GM23338 (cell line): ENCODE results near the gene ELMO2. TPM values are rescaled to one million over a fixed set of nuclear protein-coding genes. Genes with fewer than 3 reads are reported as not detected.

Experiments used
- ATAC-seq: fragments of 200-7000 bp; cut with Tn5 transposase; 3 replicates; pipeline ENCODE4 v1.9.1; 2020
- DNase-seq: peaks from one replicate; pipeline ENCODE4 v3.0.0-alpha.2; 2015; ENCODE audit warnings: low spot score
- H2AFZ ChIP-seq: fragments of 200-600 bp; sonication (generic); 2 replicates; pipeline ENCODE4 v1.8.0; 2016; ENCODE audit warnings: antibody characterized with exemption, mild to moderate bottlenecking, moderate library complexity
- H3F3A ChIP-seq: fragments of 200-600 bp; sonication (generic); replicated peaks from 2 replicates; pipeline ENCODE4 v1.8.0; 2017; ENCODE audit warnings: antibody characterized with exemption, mixed run types, low read depth
- H3K27ac ChIP-seq: fragments of 200-600 bp; sonication (generic); 2 replicates; pipeline ENCODE4 v1.6.1; 2016; ENCODE audit warnings: low read depth
- H3K27me3 ChIP-seq: fragments of 200-600 bp; sonication (generic); 2 replicates; pipeline ENCODE4 v1.8.0; 2016; ENCODE audit warnings: mild to moderate bottlenecking, mixed run types, moderate library complexity; ENCODE audit not compliant: insufficient read depth
- H3K36me3 ChIP-seq: fragments of 200-600 bp; sonication (generic); 2 replicates; pipeline ENCODE4 v1.8.0; 2016; ENCODE audit warnings: mild to moderate bottlenecking; ENCODE audit not compliant: insufficient read depth
- H3K4me1 ChIP-seq: fragments of 200-600 bp; sonication (generic); 2 replicates; pipeline ENCODE4 v1.8.0; 2016; ENCODE audit warnings: mild to moderate bottlenecking, moderate library complexity; ENCODE audit not compliant: insufficient read depth
- H3K4me2 ChIP-seq: fragments of 200-600 bp; sonication (generic); 2 replicates; pipeline ENCODE4 v1.7.1; 2017; ENCODE audit warnings: mixed run types
- H3K4me3 ChIP-seq: fragments of 200-600 bp; sonication (generic); 2 replicates; pipeline ENCODE4 v1.6.1; 2016; ENCODE audit warnings: mixed run types
- H3K79me2 ChIP-seq: fragments of 200-600 bp; sonication (generic); replicated peaks from 2 replicates; pipeline ENCODE4 v1.8.0; 2017; ENCODE audit warnings: mild to moderate bottlenecking; ENCODE audit not compliant: insufficient read depth
- H3K9me2 ChIP-seq: fragments of 200-600 bp; sonication (generic); 2 replicates; pipeline ENCODE4 v1.8.0; 2017; ENCODE audit not compliant: insufficient read depth
- H4K20me1 ChIP-seq: fragments of 200-600 bp; sonication (generic); replicated peaks from 2 replicates; pipeline ENCODE4 v1.8.0; 2017; ENCODE audit warnings: mild to moderate bottlenecking; ENCODE audit not compliant: insufficient read depth
- H3K27ac Mint-ChIP-seq: 2 replicates; pipeline ENCODE4 v1.8.0; 2020; ENCODE audit warnings: inconsistent platforms, mild to moderate bottlenecking, moderate library complexity, mixed read lengths
- H3K27me3 Mint-ChIP-seq: 3 replicates; pipeline ENCODE4 v1.8.0; 2022; ENCODE audit warnings: low read depth, mild to moderate bottlenecking, moderate library complexity, mixed read lengths, inconsistent platforms; ENCODE audit not compliant: insufficient read depth, poor library complexity
- H3K36me3 Mint-ChIP-seq: 3 replicates; pipeline ENCODE4 v1.8.0; 2021; ENCODE audit warnings: low read depth, mild to moderate bottlenecking, inconsistent platforms, moderate library complexity, mixed read lengths
- H3K4me1 Mint-ChIP-seq: 3 replicates; pipeline ENCODE4 v1.8.0; 2020; ENCODE audit warnings: mild to moderate bottlenecking, inconsistent platforms, mixed read lengths
- H3K4me3 Mint-ChIP-seq: 3 replicates; pipeline ENCODE4 v1.8.0; 2021; ENCODE audit warnings: moderate library complexity, mild to moderate bottlenecking, inconsistent platforms, mixed read lengths
- H3K9me3 Mint-ChIP-seq: 3 replicates; pipeline ENCODE4 v1.8.0; 2020; ENCODE audit warnings: moderate library complexity, mild to moderate bottlenecking, inconsistent platforms, mixed read lengths
- CREB1 ChIP-seq: fragments of 250-450 bp; sonication (Bioruptor Pico); IDR thresholded peaks from 2 replicates; pipeline ENCODE4 v1.5.0; 2020; ENCODE audit warnings: low read depth, mild to moderate bottlenecking, moderate library complexity
- CTCF ChIP-seq, 2 experiments: fragments of 200-600 bp in 1 of 2; sonication (generic) in 1 of 2; conservative IDR thresholded peaks; 2 replicates each; pipeline versions ENCODE4 v1.5.1 to v1.6.1; 2016 to 2017; ENCODE audit warnings: antibody characterized with exemption in 2 of 2, low read depth in 2 of 2, mild to moderate bottlenecking in 2 of 2, moderate library complexity in 1 of 2
- ETS1 ChIP-seq: IDR thresholded peaks from 2 replicates; pipeline ENCODE4 v1.6.1; 2016; ENCODE audit warnings: antibody characterized with exemption
- EZH2 ChIP-seq: fragments of 200-600 bp; sonication (generic); IDR thresholded peaks from one replicate; pipeline ENCODE4 v1.8.0; 2017; ENCODE audit warnings: antibody characterized with exemption, mild to moderate bottlenecking, low read depth; ENCODE audit not compliant: unreplicated experiment
- EZH2phosphoT487 ChIP-seq: fragments of 200-600 bp; sonication (generic); IDR thresholded peaks from one replicate; pipeline ENCODE4 v1.8.1; 2018; ENCODE audit warnings: antibody characterized with exemption; ENCODE audit not compliant: unreplicated experiment
- JUNB ChIP-seq: IDR thresholded peaks from one replicate; pipeline ENCODE4 v1.6.1; 2016; ENCODE audit warnings: antibody characterized with exemption; ENCODE audit not compliant: unreplicated experiment
- STAT1 ChIP-seq: IDR thresholded peaks from one replicate; pipeline ENCODE4 v1.6.1; 2016; ENCODE audit warnings: antibody characterized with exemption; ENCODE audit not compliant: unreplicated experiment
- ZNF114 ChIP-seq: fragments of 250-450 bp; sonication (Bioruptor Pico); IDR thresholded peaks from 2 replicates; pipeline ENCODE4 v1.5.0; 2020; ENCODE audit warnings: mild to moderate bottlenecking, moderate library complexity
- ZNF331 ChIP-seq: fragments of 250-450 bp; sonication (Bioruptor Pico); IDR thresholded peaks from 2 replicates; pipeline ENCODE4 v1.5.0; 2020; ENCODE audit warnings: low read depth, mild to moderate bottlenecking, moderate library complexity
- polyA plus RNA-seq: library from polyadenylated mRNA; unstranded; fragments of >200 nt; fragmentation: Nextera tagmentation; extraction: Ambion mirVana; gene quantifications from 2 replicates; pipeline ENCODE4 v1.2.1, GENCODE V29; 2016
- total RNA-seq: library from RNA; depleted of rRNA; stranded (reverse); fragments of >200 nt; shearing (Covaris generic); gene quantifications from 2 replicates; pipeline ENCODE4 v1.2.3, GENCODE V29; 2014

The ELMO2 gene
- total and polyA plus RNA-seq, 2 experiments from 2014 or later: 15.1 to 44.1 TPM

- H3K79me2 ChIP-seq: no peaks in the 10 kb centered on the region
- no peak overlapping the region for H3K4me2 ChIP-seq
- peak; percentile 5; the same call in 2 of the 3 replicates for ATAC-seq
- no peak overlapping the region for H3K4me3 Mint-ChIP-seq
- 0 out of 2 replicates have a peak, but pooled peaks cover 2% of the 10 kb centered on the region for H3F3A ChIP-seq
- no peak for DNase-seq
- H3K27me3 ChIP-seq: peaks cover 9% of the 10 kb centered on the region; the same call in 1 of the 2 replicates
- no peak overlapping the region for H2AFZ ChIP-seq
- no peaks in the 10 kb centered on the region; the same call in 1 of the 2 replicates for H4K20me1 ChIP-seq
- no peak for TF ChIP-seq EZH2phosphoT487
- TF ChIP-seq JUNB: no peak
- no peak for TF ChIP-seq EZH2
- TF ChIP-seq CREB1 (CRISPR knock-in tag): no peak
- no peak for TF ChIP-seq ZNF114 (CRISPR knock-in tag)
- no peak for TF ChIP-seq ZNF331 (CRISPR knock-in tag)
- no peak for TF ChIP-seq STAT1
- TF ChIP-seq ETS1: no peak
- no peaks in the 10 kb centered on the region for H3K9me3 Mint-ChIP-seq
- H3K36me3 Mint-ChIP-seq: no peaks in the 10 kb centered on the region; the same call in 2 of the 3 replicates
- peaks cover 32% of the 10 kb centered on the region for H3K4me1 Mint-ChIP-seq
- no peak overlapping the region for H3K27ac ChIP-seq
- H3K27ac Mint-ChIP-seq: no peak overlapping the region
- H3K9me2 ChIP-seq: no peaks in the 10 kb centered on the region
- H3K27me3 Mint-ChIP-seq: peaks cover 18% of the 10 kb centered on the region
- no peak overlapping the region for H3K4me3 ChIP-seq
- H3K36me3 ChIP-seq: no peaks in the 10 kb centered on the region
- peaks cover 7% of the 10 kb centered on the region; the same call in 1 of the 2 replicates for H3K4me1 ChIP-seq
Observed at GRCh38 chr20:46343975-46344357, 62.4 kb downstream of the ELMO2 start.

GRCh38 chr20:46343348-46343974 is 63.0 kb downstream of the ELMO2 start:
- no peak overlapping the region for H3K4me2 ChIP-seq
- ATAC-seq (peak; percentile 11), DNase-seq (no peak)
- Mint-ChIP-seq H3K27ac (no peak overlapping the region), H3K27me3 (peaks cover 14% of the 10 kb centered on the region), H3K4me3 (no peak overlapping the region), H3K4me1 (peaks cover 28% of the 10 kb centered on the region), H3K36me3 (no peaks in the 10 kb centered on the region; the same call in 2 of the 3 replicates), H3K9me3 (no peaks in the 10 kb centered on the region)
- H3K4me3 ChIP-seq: no peak overlapping the region
- no peaks in the 10 kb centered on the region for H3K79me2 ChIP-seq
- no peaks in the 10 kb centered on the region for H3K36me3 ChIP-seq
- H3K4me1 ChIP-seq: peaks cover 2% of the 10 kb centered on the region; the same call in 1 of the 2 replicates
- no peak overlapping the region for H2AFZ ChIP-seq
- 0 out of 2 replicates have a peak, but pooled peaks cover 2% of the 10 kb centered on the region for H3F3A ChIP-seq
- no peaks in the 10 kb centered on the region for H3K9me2 ChIP-seq
- peaks cover 9% of the 10 kb centered on the region; the same call in 1 of the 2 replicates for H3K27me3 ChIP-seq
- no peaks in the 10 kb centered on the region; the same call in 1 of the 2 replicates for H4K20me1 ChIP-seq
- TF ChIP-seq ETS1 (no peak), CTCF (conservative IDR thresholded peaks at IDR 0.05; ENCODE audit: low read depth in 2 of 2) (no peak), JUNB (no peak)
- no peak overlapping the region for H3K27ac ChIP-seq
